Progenitor cell of endocrine pancreas (in vitro differentiated cells): ENCODE measurements around the gene DPP10. TPM values are rescaled to one million over a fixed set of nuclear protein-coding genes. Genes with fewer than 3 reads are reported as not detected.
"Not testable (repeated sequence)": the region's sequence is repeated elsewhere in the genome, so short reads cannot be mapped to it uniquely, and the experiment has no call there.

ENCODE experiments used
- DNase-seq: peaks from one replicate; pipeline ENCODE4 v3.0.0; 2021; ENCODE audit warnings: low spot score; ENCODE audit not compliant: unreplicated experiment
- H3K27ac Mint-ChIP-seq: 2 replicates; pipeline ENCODE4 v1.8.0; 2021; ENCODE audit warnings: mild to moderate bottlenecking, moderate library complexity, mixed read lengths
- H3K27me3 Mint-ChIP-seq: 2 replicates; pipeline ENCODE4 v1.8.0; 2021; ENCODE audit warnings: mixed read lengths
- H3K36me3 Mint-ChIP-seq: 2 replicates; pipeline ENCODE4 v1.8.0; 2022; ENCODE audit warnings: mixed read lengths; ENCODE audit not compliant: insufficient read depth
- H3K4me1 Mint-ChIP-seq: 2 replicates; pipeline ENCODE4 v1.8.0; 2021; ENCODE audit warnings: low read depth, mixed read lengths
- H3K4me3 Mint-ChIP-seq: 2 replicates; pipeline ENCODE4 v1.8.0; 2021; ENCODE audit warnings: low read depth, mild to moderate bottlenecking, moderate library complexity, mixed read lengths
- H3K9me3 Mint-ChIP-seq: 2 replicates; pipeline ENCODE4 v1.8.0; 2021; ENCODE audit warnings: low read depth, mixed read lengths
- CTCF ChIP-seq: fragments of 200-600 bp; sonication (generic); IDR thresholded peaks from one replicate; pipeline ENCODE4 v1.5.0; 2021; ENCODE audit warnings: antibody characterized with exemption, mild to moderate bottlenecking; ENCODE audit not compliant: unreplicated experiment
- total RNA-seq: library from RNA; stranded (reverse); gene quantifications from 2 replicates; pipeline ENCODE4 v1.2.1, GENCODE V29; 2021

Gene DPP10
- total RNA-seq, 1 donor from 2014 or later, result 44.6 TPM

GRCh38 chr2:115075800-115076199, 633.4 kb downstream of the DPP10 start:
- Mint-ChIP-seq H3K36me3 (no peaks in the 10 kb centered on the region), H3K27ac (no peak overlapping the region), H3K4me3 (no peak overlapping the region), H3K9me3 (peaks cover 4% of the 10 kb centered on the region), H3K4me1 (no peaks in the 10 kb centered on the region), H3K27me3 (no peaks in the 10 kb centered on the region)
- TF ChIP-seq CTCF, result no peak
- DNase-seq, result no peak

DNA sequence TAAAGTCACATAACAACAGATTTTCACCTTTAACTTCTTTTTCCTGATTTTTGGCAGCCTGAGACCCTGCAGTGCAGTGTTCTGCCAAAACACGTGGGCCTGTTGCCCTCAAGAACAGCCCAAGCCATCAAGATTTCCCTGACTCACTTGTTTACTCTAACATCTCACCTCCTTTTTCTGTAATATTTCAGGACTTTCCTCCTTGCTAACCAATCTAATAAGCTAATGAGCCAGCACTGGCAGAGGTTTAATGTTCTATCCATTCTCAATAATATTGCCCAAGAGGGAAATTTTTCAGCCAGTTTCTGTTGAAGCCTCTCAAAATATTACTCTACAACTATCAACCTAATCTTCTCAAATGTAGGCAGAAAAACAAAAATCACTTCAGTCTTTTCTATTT, 635.2 kb downstream of the DPP10 start:
- Mint-ChIP-seq H3K27ac (no peak overlapping the region), H3K4me1 (no peaks in the 10 kb centered on the region), H3K9me3 (no peaks in the 10 kb centered on the region), H3K27me3 (no peaks in the 10 kb centered on the region), H3K36me3 (no peaks in the 10 kb centered on the region), H3K4me3 (no peak overlapping the region)
- no peak for TF ChIP-seq CTCF
- no peak for DNase-seq

GRCh38 chr2:115083225-115083624, 640.8 kb downstream of the DPP10 start:
- H3K4me3 Mint-ChIP-seq, result no peak overlapping the region
- H3K27ac Mint-ChIP-seq, result no peak overlapping the region
- peaks cover 1% of the 10 kb centered on the region for H3K4me1 Mint-ChIP-seq
- no peaks in the 10 kb centered on the region for H3K36me3 Mint-ChIP-seq
- H3K27me3 Mint-ChIP-seq, result no peaks in the 10 kb centered on the region
- H3K9me3 Mint-ChIP-seq, result no peaks in the 10 kb centered on the region
- DNase-seq, result no peak
- no peak for TF ChIP-seq CTCF

- peaks cover 1% of the 10 kb centered on the region for H3K4me1 Mint-ChIP-seq
- no peak for DNase-seq
- no peak for TF ChIP-seq CTCF
- H3K4me3 Mint-ChIP-seq, result no peak overlapping the region
- H3K27ac Mint-ChIP-seq, result no peak overlapping the region
- H3K9me3 Mint-ChIP-seq, result no peaks in the 10 kb centered on the region
- H3K36me3 Mint-ChIP-seq, result no peaks in the 10 kb centered on the region
- no peaks in the 10 kb centered on the region for H3K27me3 Mint-ChIP-seq
Measured at GRCh38 chr2:115083711-115084110, 641.3 kb downstream of the DPP10 start.

GRCh38 chr2:115084446-115084845, 642.0 kb downstream of the DPP10 start:
- no peak overlapping the region for H3K27ac Mint-ChIP-seq
- no peak overlapping the region for H3K4me3 Mint-ChIP-seq
- H3K4me1 Mint-ChIP-seq, result peaks cover 1% of the 10 kb centered on the region
- H3K27me3 Mint-ChIP-seq, result no peaks in the 10 kb centered on the region
- H3K9me3 Mint-ChIP-seq, result peaks cover 7% of the 10 kb centered on the region
- no peak for TF ChIP-seq CTCF
- peaks cover 4% of the 10 kb centered on the region for H3K36me3 Mint-ChIP-seq
- no peak for DNase-seq

GRCh38 chr2:115086051-115086620, 643.7 kb downstream of the DPP10 start:
- H3K4me3 Mint-ChIP-seq, H3K36me3 Mint-ChIP-seq, H3K27ac Mint-ChIP-seq, DNase-seq, H3K4me1 Mint-ChIP-seq, H3K27me3 Mint-ChIP-seq: not testable (repeated sequence)
- H3K9me3 Mint-ChIP-seq, result peaks cover 18% of the 10 kb centered on the region
